Esophagus squamous epithelium (tissue), 4 donors: ENCODE measurements around the gene ALKBH3.

ENCODE experiments used
- CTCF ChIP-seq, 6 experiments: fragments of 450-650 bp in 4 of 6; fragments of 200-600 bp in 2 of 6; sonication (generic) in 2 of 6; IDR thresholded peaks; one replicate each; pipeline ENCODE4 v1.5.1; 2016 to 2019; ENCODE audit warnings: antibody characterized with exemption in 6 of 6, mild to moderate bottlenecking in 4 of 6, moderate library complexity in 4 of 6
- POLR2A ChIP-seq, 4 donors: fragments of 450-650 bp; IDR thresholded peaks; one replicate each; pipeline ENCODE4 v1.6.1; 2017; ENCODE audit warnings: antibody characterized with exemption in 4 of 4, mild to moderate bottlenecking in 4 of 4, moderate library complexity in 3 of 4

GRCh38 chr11:43931717-43932039, 51.0 kb downstream of the ALKBH3 start:
- TF ChIP-seq POLR2A (IDR thresholded peaks at IDR 0.05) (no peak), CTCF (IDR thresholded peaks at IDR 0.05) (no peak)
